ENCODE measurements around the gene REPS2. TPM values are rescaled to one million over a fixed set of nuclear protein-coding genes. Genes with fewer than 3 reads are reported as not detected.

The REPS2 gene
- total RNA-seq, 1 donor from 2014 or later = 4.1 TPM

GRCh38 chrX:16978193-16978984 is 31.9 kb downstream of the REPS2 start:
- H3K27ac Mint-ChIP-seq = no peak overlapping the region

GRCh38 chrX:16979226-16979625 is 32.8 kb downstream of the REPS2 start:
- Histone ChIP-seq H3K79me2 (ENCODE audit: low read depth) (no peaks in the 10 kb centered on the region), H3K4me2 (no peak overlapping the region), H2AFZ (replicated peaks) (no peak overlapping the region), H4K20me1 (ENCODE audit: low read depth) (no peaks in the 10 kb centered on the region), H3K4me3 (no peak overlapping the region), H3K27ac (no peak overlapping the region), H3K36me3 (no peaks in the 10 kb centered on the region), H3K9me3 (ENCODE audit: low read depth) (peaks cover 5% of the 10 kb centered on the region), H3F3A (ENCODE audit: low read depth) (no peaks in the 10 kb centered on the region), H3K9ac (no peak overlapping the region), H3K27me3 (no peaks in the 10 kb centered on the region), H3K4me1 (no peaks in the 10 kb centered on the region)
- Mint-ChIP-seq H3K9me3 (peaks cover 2% of the 10 kb centered on the region), H3K4me1 (peaks cover 6% of the 10 kb centered on the region), H3K27ac (no peak overlapping the region), H3K36me3 (no peaks in the 10 kb centered on the region), H3K4me3 (no peak overlapping the region), H3K27me3 (ENCODE audit: insufficient read depth, low read depth) (no peaks in the 10 kb centered on the region)
- TF ChIP-seq EZH2phosphoT487 (IDR thresholded peaks at IDR 0.05) = no peak
- no peak for TF ChIP-seq EZH2 (IDR thresholded peaks at IDR 0.05)
- no peak for TF ChIP-seq CTCF (IDR thresholded peaks at IDR 0.05)
- no peak for DNase-seq (ENCODE audit: low spot score)

More at GRCh38 chrX:16978193-16978984, 31.9 kb downstream of the REPS2 start:
- no peaks in the 10 kb centered on the region for H3K4me1 ChIP-seq
- Mint-ChIP-seq H3K9me3 (peaks cover 2% of the 10 kb centered on the region), H3K4me3 (no peak overlapping the region), H3K27me3 (ENCODE audit: insufficient read depth, low read depth) (no peaks in the 10 kb centered on the region), H3K4me1 (peaks cover 3% of the 10 kb centered on the region), H3K36me3 (no peaks in the 10 kb centered on the region)
- H4K20me1 ChIP-seq (ENCODE audit: low read depth) = no peaks in the 10 kb centered on the region
- no peaks in the 10 kb centered on the region for H3F3A ChIP-seq (ENCODE audit: low read depth)
- no peak overlapping the region for H3K4me3 ChIP-seq
- no peak for DNase-seq (ENCODE audit: low spot score)
- no peak overlapping the region for H2AFZ ChIP-seq (replicated peaks)
- TF ChIP-seq CTCF (IDR thresholded peaks at IDR 0.05) = no peak
- TF ChIP-seq EZH2 (IDR thresholded peaks at IDR 0.05) = no peak
- TF ChIP-seq EZH2phosphoT487 (IDR thresholded peaks at IDR 0.05) = no peak
- no peak overlapping the region for H3K9ac ChIP-seq
- H3K79me2 ChIP-seq (ENCODE audit: low read depth) = no peaks in the 10 kb centered on the region
- H3K27ac ChIP-seq = no peak overlapping the region
- H3K9me3 ChIP-seq (ENCODE audit: low read depth) = peaks cover 5% of the 10 kb centered on the region
- no peak overlapping the region for H3K4me2 ChIP-seq
- H3K36me3 ChIP-seq = no peaks in the 10 kb centered on the region
- no peaks in the 10 kb centered on the region for H3K27me3 ChIP-seq

- Histone ChIP-seq H3K4me2 (no peak overlapping the region), H3K79me2 (ENCODE audit: low read depth) (no peaks in the 10 kb centered on the region), H4K20me1 (ENCODE audit: low read depth) (no peaks in the 10 kb centered on the region), H3K27me3 (no peaks in the 10 kb centered on the region), H3K9ac (no peak overlapping the region), H3K27ac (no peak overlapping the region), H2AFZ (replicated peaks) (no peak overlapping the region), H3K9me3 (ENCODE audit: low read depth) (peaks cover 5% of the 10 kb centered on the region), H3F3A (ENCODE audit: low read depth) (no peaks in the 10 kb centered on the region), H3K4me3 (no peak overlapping the region), H3K4me1 (no peaks in the 10 kb centered on the region), H3K36me3 (no peaks in the 10 kb centered on the region)
- DNase-seq (ENCODE audit: low spot score) = no peak
- no peak overlapping the region for H3K4me3 Mint-ChIP-seq
- no peak for TF ChIP-seq EZH2 (IDR thresholded peaks at IDR 0.05)
- no peak for TF ChIP-seq EZH2phosphoT487 (IDR thresholded peaks at IDR 0.05)
- TF ChIP-seq CTCF (IDR thresholded peaks at IDR 0.05) = no peak
- no peaks in the 10 kb centered on the region for H3K36me3 Mint-ChIP-seq
- peaks cover 20% of the 10 kb centered on the region for H3K4me1 Mint-ChIP-seq
- H3K27me3 Mint-ChIP-seq (ENCODE audit: insufficient read depth, low read depth) = no peaks in the 10 kb centered on the region
- peaks cover 2% of the 10 kb centered on the region for H3K9me3 Mint-ChIP-seq
- no peak overlapping the region for H3K27ac Mint-ChIP-seq
Measured at GRCh38 chrX:16981209-16981608, 34.8 kb downstream of the REPS2 start.
